WTC11 (cell line): Measurements from ENCODE around the gene IL17RB.

ENCODE experiments used
- ARID4B ChIP-seq: sonication (generic); formaldehyde crosslinking; IDR thresholded peaks from 2 replicates; pipeline ENCODE4 v1.8.0; 2023; ENCODE audit warnings: missing genetic modification reagents, mild to moderate bottlenecking, borderline replicate concordance
- CBFB ChIP-seq: sonication (generic); formaldehyde crosslinking; IDR thresholded peaks from 2 replicates; pipeline ENCODE4 v1.8.1; 2022; ENCODE audit warnings: mild to moderate bottlenecking, low read depth, missing genetic modification reagents
- MYBL2 ChIP-seq: sonication (generic); formaldehyde crosslinking; IDR thresholded peaks from 2 replicates; pipeline ENCODE4 v1.8.1; 2023; ENCODE audit warnings: mild to moderate bottlenecking, moderate library complexity, missing genetic modification reagents
- TF ChIP-seq, protein P1 (sequence below): sonication (generic); formaldehyde crosslinking; IDR thresholded peaks from 2 replicates; pipeline ENCODE4 v1.8.0; 2022; ENCODE audit warnings: mild to moderate bottlenecking, missing genetic modification reagents
- TF ChIP-seq, protein P2 (sequence below): fragments of 200-600 bp; IDR thresholded peaks from 2 replicates; pipeline ENCODE4 v1.8.0; 2022; ENCODE audit warnings: antibody characterized with exemption

GRCh38 chr3:53887446-53887845 is 41.1 kb downstream of the IL17RB start:
- TF ChIP-seq, protein P1, sequence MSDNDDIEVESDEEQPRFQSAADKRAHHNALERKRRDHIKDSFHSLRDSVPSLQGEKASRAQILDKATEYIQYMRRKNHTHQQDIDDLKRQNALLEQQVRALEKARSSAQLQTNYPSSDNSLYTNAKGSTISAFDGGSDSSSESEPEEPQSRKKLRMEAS (CRISPR knock-in tag), result no peak
- TF ChIP-seq, protein P2, sequence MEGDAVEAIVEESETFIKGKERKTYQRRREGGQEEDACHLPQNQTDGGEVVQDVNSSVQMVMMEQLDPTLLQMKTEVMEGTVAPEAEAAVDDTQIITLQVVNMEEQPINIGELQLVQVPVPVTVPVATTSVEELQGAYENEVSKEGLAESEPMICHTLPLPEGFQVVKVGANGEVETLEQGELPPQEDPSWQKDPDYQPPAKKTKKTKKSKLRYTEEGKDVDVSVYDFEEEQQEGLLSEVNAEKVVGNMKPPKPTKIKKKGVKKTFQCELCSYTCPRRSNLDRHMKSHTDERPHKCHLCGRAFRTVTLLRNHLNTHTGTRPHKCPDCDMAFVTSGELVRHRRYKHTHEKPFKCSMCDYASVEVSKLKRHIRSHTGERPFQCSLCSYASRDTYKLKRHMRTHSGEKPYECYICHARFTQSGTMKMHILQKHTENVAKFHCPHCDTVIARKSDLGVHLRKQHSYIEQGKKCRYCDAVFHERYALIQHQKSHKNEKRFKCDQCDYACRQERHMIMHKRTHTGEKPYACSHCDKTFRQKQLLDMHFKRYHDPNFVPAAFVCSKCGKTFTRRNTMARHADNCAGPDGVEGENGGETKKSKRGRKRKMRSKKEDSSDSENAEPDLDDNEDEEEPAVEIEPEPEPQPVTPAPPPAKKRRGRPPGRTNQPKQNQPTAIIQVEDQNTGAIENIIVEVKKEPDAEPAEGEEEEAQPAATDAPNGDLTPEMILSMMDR, result no peak
- no peak for TF ChIP-seq CBFB (CRISPR knock-in tag)
- TF ChIP-seq MYBL2, result no peak
- TF ChIP-seq ARID4B, result no peak
